Endothelial cell (in vitro differentiated cells): Measurements from ENCODE around the gene ADAMTS18. TPM values are rescaled to one million over a fixed set of nuclear protein-coding genes. Genes with fewer than 3 reads are reported as not detected.
"Not testable (repeated sequence)": the region's sequence is repeated elsewhere in the genome, so short reads cannot be mapped to it uniquely, and the experiment has no call there.

Source experiments
- DNase-seq: peaks from one replicate; pipeline ENCODE4 v3.0.0; 2021; ENCODE audit warnings: low spot score
- H3K27ac Mint-ChIP-seq: one replicate; pipeline ENCODE4 v1.8.0; 2021; ENCODE audit warnings: mixed read lengths, inconsistent platforms; ENCODE audit not compliant: unreplicated experiment
- H3K27me3 Mint-ChIP-seq: one replicate; pipeline ENCODE4 v1.8.0; 2021; ENCODE audit warnings: mild to moderate bottlenecking, moderate library complexity, mixed read lengths, inconsistent platforms; ENCODE audit not compliant: unreplicated experiment
- H3K36me3 Mint-ChIP-seq: one replicate; pipeline ENCODE4 v1.8.0; 2021; ENCODE audit warnings: mild to moderate bottlenecking, low read depth, mixed read lengths, inconsistent platforms; ENCODE audit not compliant: unreplicated experiment
- H3K4me1 Mint-ChIP-seq: one replicate; pipeline ENCODE4 v1.8.0; 2021; ENCODE audit warnings: mild to moderate bottlenecking, mixed read lengths, inconsistent platforms; ENCODE audit not compliant: unreplicated experiment
- H3K4me3 Mint-ChIP-seq: one replicate; pipeline ENCODE4 v1.8.0; 2021; ENCODE audit warnings: mild to moderate bottlenecking, mixed read lengths, inconsistent platforms; ENCODE audit not compliant: unreplicated experiment
- H3K9me3 Mint-ChIP-seq: one replicate; pipeline ENCODE4 v1.8.0; 2021; ENCODE audit warnings: mixed read lengths, inconsistent platforms; ENCODE audit not compliant: unreplicated experiment
- CTCF ChIP-seq: fragments of 200-600 bp; sonication (generic); IDR thresholded peaks from one replicate; pipeline ENCODE4 v1.5.0; 2021; ENCODE audit warnings: antibody characterized with exemption; ENCODE audit not compliant: unreplicated experiment
- total RNA-seq: library from RNA; stranded (reverse); fragmentation: NEBNext Ultra II Directional; extraction: Animal tissue kit (Norgen Biotek cat#: 25700); gene quantifications from one replicate; pipeline ENCODE4 v1.2.1, GENCODE V29; 2021; ENCODE audit not compliant: unreplicated experiment

Gene ADAMTS18
- total RNA-seq, 1 donor from 2014 or later = 0.69 TPM

- TF ChIP-seq CTCF = no peak
- Mint-ChIP-seq H3K4me1 (no peaks in the 10 kb centered on the region), H3K9me3 (no peaks in the 10 kb centered on the region), H3K27ac (no peak overlapping the region), H3K36me3 (no peaks in the 10 kb centered on the region), H3K27me3 (no peaks in the 10 kb centered on the region), H3K4me3 (no peak overlapping the region)
- no peak for DNase-seq
Observed at GRCh38 chr16:77468831-77469230, 34.0 kb upstream of the ADAMTS18 start.

- H3K27ac Mint-ChIP-seq = no peak overlapping the region
- H3K36me3 Mint-ChIP-seq = no peaks in the 10 kb centered on the region
- no peak for DNase-seq
- H3K4me3 Mint-ChIP-seq = no peak overlapping the region
- no peaks in the 10 kb centered on the region for H3K9me3 Mint-ChIP-seq
- no peaks in the 10 kb centered on the region for H3K4me1 Mint-ChIP-seq
- no peak for TF ChIP-seq CTCF
- H3K27me3 Mint-ChIP-seq = no peaks in the 10 kb centered on the region
Observed at GRCh38 chr16:77467821-77468335, 33.0 kb upstream of the ADAMTS18 start.

GRCh38 chr16:77463659-77464058 lies 28.8 kb upstream of the ADAMTS18 start:
- not testable (repeated sequence) for H3K4me3 Mint-ChIP-seq, H3K4me1 Mint-ChIP-seq, H3K27me3 Mint-ChIP-seq, H3K27ac Mint-ChIP-seq, H3K9me3 Mint-ChIP-seq, DNase-seq, H3K36me3 Mint-ChIP-seq

- no peaks in the 10 kb centered on the region for H3K4me1 Mint-ChIP-seq
- TF ChIP-seq CTCF = no peak
- DNase-seq = no peak
- H3K27ac Mint-ChIP-seq = no peak overlapping the region
- H3K4me3 Mint-ChIP-seq = no peak overlapping the region
- H3K9me3 Mint-ChIP-seq = no peaks in the 10 kb centered on the region
- no peaks in the 10 kb centered on the region for H3K36me3 Mint-ChIP-seq
- peaks cover 2% of the 10 kb centered on the region for H3K27me3 Mint-ChIP-seq
Observed at GRCh38 chr16:77462894-77463293, 28.1 kb upstream of the ADAMTS18 start.

GRCh38 chr16:77459534-77460254 lies 24.9 kb upstream of the ADAMTS18 start:
- H3K27ac Mint-ChIP-seq = no peak overlapping the region
- no peaks in the 10 kb centered on the region for H3K9me3 Mint-ChIP-seq
- H3K27me3 Mint-ChIP-seq = peaks cover 2% of the 10 kb centered on the region
- H3K36me3 Mint-ChIP-seq = no peaks in the 10 kb centered on the region
- no peak overlapping the region for H3K4me3 Mint-ChIP-seq
- no peaks in the 10 kb centered on the region for H3K4me1 Mint-ChIP-seq
- TF ChIP-seq CTCF = no peak
- DNase-seq = no peak
